NCI-H1092 treated with DMSO at 0.1 percent for 48 hours (cell line): ENCODE results near the gene YWHAE.
"Not testable (repeated sequence)": the region's sequence is repeated elsewhere in the genome, so short reads cannot be mapped to it uniquely, and the experiment has no call there.

Experiments
- DNase-seq: peaks from one replicate; lab custom pipeline; 2025; lab: John Stamatoyannopoulos, UW

Gene YWHAE

DNA sequence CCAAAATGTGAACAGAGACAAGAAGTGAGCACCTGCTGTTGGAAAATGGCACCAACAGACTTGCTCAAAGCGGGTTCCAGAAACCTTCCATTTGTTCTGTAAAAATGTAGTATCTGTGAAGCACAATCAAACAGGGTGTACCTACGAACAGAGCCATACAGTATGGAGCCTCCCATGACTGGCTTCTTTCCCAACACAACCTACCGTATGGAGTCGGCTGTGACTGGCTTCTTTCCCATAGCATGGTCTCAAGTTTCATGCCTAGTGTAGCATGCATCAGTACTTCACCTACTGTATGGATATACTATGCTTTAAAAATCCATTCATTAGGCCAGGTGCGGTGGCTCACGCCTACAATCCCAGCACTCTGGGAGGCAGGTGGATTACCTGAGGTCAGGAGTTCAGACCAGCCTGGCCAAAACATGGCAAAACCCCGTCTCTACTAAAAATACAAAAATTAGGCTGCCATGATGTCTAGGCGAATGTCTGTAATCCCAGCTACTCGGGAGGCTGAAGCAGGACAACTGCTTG lies 26.2 kb downstream of the YWHAE start:
- DNase-seq = no peak

DNA sequence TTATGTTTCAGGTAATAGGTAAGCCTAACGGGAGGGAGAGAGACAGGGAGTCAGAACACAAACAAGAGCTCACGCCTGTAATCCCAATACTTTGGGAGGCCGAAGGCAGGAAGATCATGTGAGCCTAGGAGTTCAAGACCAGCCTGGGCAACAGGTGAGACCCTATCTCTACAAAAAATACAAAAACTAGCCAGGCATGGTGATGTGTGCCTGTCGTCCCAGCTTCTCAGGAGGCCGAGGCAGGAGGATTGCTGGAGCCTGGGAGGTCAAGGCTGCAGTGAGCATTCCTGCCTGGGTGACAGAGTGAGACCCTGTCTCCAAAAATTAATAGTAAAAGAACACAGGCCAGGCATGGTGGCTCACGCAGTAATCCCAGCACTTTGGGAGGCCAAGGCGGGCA lies 27.4 kb downstream of the YWHAE start:
- no peak for DNase-seq

DNA sequence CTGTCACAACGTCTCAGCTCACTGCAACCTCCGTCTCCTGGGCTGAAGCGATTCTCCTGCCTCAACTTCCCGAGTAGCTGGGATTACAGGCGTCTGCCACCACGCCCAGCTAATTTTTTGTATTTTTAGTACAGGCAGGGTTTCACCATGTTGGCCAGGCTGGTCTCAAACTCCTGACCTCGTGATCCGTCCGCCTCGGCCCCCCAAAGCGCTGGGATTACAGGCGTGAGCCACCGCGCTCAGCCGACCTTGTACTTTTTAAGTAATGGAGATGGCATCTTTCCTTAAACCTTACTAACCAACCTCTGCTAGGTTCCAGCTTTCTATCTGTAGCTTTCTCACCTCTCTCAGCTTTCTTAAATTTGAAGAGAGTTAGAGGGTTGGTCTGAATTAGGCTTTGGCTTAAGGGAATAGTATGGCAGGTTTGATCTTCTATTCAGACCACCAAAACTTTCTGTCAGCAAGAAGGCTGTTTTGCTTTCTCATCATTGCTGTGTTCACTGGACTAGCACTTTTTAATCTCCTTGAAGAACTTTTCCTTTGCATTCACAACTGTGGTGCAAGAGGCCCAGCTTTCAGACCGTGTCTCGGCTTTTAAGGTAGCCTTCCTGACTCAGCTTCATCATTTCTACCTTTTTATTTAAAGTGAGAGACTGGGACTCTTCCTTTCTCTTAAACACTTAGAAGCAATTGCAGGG lies 28.0 kb downstream of the YWHAE start:
- no peak for DNase-seq

DNA sequence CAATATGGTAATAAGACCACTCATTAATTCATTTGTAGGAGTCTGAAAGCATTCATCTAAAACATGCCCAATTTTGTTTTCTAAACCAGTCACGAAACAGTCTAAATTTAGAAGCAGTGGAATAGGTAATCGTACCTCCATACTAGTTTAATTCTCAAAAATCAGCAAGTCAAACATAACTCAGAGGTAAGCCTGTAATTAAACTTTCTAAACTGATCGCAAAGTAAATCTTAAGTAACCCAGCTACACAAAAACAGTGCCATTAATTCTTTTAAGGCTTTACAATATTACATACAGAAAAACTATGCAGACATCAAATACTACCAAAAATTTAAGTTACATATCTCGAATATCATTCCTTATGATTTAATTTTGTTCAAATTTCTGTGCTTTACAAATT lies 31.4 kb downstream of the YWHAE start:
- no peak for DNase-seq

DNA sequence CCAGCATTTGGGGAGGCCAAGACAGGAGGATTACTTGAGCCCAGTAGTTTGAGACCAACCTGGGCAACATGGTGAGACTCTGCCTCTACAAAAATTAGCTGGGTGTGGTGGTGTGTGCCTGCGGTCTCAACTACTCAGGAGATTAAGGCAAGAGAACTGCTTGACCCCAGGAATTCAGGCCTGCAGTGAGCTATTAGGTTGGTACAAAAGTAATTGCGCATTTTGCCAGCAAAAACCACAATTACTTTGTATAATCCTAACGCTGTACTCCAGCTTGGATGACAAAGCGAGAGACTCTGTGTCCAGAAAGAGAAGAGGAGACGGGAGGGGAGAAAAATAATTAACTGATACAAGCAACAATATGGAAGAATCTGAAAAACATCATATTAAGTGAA lies 32.7 kb downstream of the YWHAE start:
- DNase-seq = no peak

DNA sequence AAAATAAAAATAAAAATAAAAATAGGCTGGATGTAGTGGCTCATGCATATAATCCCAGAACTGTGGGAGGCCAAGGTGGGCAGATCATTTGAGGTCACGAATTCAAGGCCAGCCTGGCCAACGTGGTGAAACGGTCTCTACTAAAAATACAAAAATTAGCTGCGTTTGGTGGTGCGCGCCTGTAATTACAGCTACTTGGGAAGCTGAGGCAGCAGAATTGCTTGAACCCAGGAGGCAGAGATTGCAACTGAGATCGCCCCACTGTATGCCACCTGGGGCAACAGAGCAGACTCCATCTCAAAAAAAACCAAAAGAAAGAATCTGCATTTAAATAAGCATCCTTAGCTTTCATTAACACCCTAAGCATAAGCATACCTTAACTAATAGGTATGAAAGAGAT lies 33.8 kb downstream of the YWHAE start:
- no peak for DNase-seq

DNA sequence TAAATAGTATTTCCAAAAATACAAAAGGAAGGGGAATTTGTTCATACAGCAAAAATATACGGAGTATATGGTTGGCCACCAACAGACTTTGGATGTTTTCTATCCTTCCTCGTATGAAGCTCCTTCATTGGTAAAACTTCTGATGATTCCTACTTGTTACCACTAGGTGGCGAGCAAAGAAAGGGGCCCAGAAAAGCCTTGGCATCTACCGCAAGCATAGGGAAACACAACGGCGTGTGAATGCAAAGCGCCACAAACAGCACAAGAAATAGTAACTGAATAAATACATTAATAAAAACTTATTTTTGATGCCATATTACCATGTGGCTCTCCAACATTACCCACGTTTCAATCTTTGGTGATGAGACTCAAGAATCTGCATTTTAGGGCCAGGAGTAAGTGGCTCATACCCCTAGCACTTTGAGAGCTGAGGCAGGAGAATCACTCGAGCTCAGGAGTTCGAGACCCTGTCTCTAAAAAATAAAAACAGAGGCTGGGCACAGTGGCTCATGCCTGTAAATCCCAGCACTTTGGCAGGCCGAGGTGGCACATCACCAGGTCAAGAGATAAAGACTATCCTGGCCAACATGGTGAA lies 34.5 kb downstream of the YWHAE start:
- peak; percentile 67 for DNase-seq

DNA sequence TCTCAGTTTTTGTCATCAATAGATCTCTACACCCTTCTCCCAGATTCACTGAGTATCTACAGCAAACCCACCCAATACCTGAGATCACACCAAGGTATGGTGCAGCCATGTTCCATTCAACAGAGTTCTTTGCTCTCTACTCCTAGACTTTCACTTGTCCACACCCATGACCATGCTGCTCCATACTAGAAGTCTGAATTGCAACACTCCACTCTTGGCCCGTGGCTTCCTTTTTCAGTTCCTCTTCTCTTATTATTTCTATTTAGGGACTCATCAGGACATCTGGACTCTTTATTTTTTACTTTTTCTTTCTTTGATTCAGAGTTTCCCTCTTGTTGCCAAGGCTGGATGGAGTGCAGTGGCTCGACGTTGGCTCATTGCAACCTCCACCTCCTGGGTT lies 37.1 kb downstream of the YWHAE start:
- DNase-seq = no peak

DNA sequence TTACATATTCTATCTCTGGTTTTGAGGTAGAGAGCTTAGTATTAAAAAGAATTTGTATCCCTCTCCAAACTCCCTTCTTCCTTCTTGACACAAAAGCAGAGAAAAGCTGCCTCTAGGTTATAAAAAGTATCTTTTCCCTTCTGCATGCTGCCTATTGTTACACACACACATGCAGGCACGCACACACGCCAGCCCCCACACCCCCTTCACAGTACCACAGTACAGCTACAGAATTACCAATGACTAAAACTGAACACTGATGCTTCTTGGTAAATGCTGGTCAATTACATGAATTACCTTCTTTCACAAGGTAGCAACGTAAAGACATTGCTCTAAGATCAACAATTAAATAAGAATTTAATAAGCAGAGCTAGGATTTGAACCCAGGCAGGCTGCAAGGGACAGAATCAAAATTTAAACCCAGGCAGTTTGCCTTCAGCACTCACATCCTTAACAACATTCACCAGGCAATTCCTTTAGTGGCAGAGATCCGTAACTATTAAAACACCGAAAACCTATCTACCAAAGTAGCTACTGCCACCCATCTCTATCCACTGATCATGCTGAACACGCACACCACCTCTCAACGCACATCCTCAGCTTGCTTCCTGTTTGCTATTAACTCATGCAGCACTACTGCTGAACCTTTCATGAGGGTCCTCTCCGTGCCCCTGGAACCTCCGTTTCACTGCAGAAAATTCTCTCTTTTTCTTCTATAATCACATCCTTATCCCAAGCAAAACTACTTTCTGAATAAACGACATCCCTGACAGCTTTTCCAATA lies 37.8 kb downstream of the YWHAE start:
- DNase-seq = no peak

DNA sequence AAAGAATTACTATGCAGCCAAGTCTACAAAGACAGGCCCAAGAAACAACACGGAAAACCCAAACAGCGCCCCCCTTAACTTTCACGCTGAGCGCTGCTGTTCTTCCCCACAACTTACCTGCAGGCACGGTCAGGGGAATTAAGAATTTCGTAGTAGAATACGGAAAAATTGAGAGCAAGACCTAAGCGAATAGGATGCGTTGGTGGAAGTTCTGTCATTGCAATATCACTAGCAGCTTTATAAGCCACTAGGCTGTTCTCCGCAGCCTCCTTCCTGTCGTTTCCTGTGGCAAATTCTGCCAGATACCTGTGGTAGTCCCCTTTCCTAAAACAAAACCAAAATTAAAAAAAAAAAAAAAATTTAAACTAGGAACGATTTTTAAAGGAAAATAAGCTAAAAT lies 39.0 kb downstream of the YWHAE start:
- no peak for DNase-seq

DNA sequence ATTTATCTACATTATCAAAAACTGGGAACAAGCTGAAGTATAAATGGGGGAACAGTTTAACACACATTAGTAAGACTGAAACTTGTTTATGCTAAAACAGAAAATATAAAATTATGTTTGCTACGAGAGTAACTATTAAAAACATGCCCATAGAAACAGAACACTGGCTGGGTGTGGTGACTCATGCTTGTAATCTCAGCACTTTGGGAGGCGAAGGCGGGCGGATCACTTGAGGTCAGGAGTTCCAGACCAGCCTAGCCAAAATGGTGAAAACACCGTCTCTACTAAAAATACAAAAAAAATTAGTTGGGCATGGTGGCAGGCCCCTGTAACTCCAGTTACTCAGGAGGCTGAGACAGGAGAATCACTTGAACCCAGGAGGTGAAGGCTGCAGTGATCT lies 39.7 kb downstream of the YWHAE start:
- not testable (repeated sequence) for DNase-seq

DNA sequence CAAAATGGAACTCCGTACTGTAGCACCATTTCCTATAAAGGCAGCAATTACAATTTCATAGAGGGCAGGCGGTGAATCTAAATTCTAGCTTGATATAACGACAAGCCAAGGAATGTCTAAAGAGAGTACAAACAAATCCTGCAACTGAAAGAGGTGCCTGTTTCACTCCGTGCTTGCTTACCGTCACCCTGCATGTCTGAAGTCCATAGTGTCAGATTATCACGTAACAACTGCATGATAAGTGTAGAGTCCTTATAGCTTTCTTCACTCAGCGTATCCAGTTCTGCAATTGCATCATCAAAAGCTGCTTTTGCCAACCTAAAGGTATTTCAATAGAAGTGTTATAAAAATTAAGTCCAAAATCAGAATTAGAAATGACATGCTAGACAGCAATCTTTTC lies 46.0 kb downstream of the YWHAE start:
- DNase-seq = no peak

DNA sequence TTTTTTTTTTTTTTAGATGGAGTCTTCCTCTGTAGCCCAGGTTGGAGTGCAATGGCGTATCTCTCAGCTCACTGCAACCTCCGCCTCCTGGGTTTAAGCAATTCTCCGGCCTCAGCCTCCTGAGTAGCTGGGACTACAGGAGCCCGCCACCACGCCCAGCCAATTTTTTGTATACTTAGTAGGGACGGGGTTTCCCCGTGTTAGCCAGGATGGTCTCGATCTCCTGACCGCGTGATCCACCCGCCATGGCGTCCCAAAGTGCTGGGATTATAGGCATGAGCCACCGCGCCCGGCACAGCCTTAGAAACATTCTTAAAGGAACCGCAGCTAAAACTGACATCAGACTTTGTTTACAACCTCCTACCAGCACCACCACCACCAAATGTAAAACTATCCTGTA lies 47.5 kb downstream of the YWHAE start:
- not testable (repeated sequence) for DNase-seq

DNA sequence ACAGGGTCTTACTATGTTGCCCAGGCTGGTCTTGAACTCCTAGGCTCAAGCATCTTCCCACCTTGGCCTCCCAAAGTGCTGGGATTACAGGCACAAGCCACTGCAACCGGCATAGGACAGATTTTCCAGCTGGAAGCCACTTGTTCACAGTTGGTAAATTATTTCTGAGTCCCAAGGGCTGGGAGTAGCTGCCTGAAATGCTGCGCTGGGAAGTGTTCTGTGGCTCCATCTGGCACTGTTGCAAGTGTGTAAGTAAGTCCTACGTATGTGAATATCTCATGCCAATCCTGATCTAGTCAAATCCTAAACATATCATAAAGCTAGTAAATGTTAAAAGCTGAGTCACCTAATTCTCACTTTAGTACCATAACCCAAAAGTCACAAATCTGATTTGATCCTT lies 48.1 kb downstream of the YWHAE start:
- DNase-seq = no peak

DNA sequence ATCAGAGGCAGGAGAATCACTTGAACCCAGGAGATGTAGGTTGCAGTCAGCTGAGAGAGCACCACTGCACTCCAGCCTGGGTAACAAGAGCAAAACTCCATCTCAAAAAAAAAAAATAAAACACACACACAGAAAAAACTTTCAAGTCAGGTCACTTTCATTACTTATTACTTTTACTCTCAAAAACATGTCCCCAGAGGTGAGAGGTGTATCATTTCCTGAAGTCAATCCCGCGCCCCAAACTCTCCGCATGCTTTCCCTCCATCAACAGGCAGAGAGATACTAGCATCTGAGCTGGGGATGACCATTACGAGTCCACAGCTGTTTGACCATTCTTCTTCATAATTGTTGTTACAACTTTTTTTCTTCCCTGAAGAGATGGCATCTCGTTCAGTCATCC lies 48.7 kb downstream of the YWHAE start:
- no peak for DNase-seq

DNA sequence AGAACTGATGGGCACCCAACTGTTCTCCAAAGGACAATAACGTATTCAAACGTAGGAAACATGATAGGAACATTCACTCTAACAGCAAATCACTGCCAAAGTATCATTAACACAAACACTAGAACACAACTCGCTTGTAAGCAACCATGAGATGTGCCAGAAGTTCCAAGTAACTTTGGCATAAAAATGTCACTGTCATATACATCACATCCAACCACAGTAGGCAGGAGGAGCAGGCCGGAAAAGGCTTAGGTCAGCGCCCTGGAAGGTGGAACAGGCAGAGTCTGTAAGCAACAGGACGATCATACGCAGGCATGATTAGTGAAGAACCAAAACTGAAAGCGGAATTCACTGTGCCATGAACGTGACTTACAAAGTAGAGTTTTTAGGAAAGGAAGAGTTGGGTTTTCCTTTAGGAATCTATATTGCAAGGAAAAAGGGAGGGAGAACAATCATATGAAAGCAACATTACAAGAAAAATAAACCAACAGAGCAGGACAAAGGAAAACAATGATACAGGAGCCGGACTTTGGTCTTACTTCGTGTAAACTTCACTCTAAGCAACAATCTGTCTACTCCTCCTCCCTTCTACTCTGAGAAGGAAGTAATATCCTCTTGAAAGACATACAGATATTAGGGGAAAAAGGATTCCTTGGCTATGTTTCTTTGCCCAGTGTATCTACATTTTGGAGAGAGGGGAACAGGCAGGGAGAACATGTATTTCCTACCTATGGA lies 52.3 kb downstream of the YWHAE start:
- no peak for DNase-seq

DNA sequence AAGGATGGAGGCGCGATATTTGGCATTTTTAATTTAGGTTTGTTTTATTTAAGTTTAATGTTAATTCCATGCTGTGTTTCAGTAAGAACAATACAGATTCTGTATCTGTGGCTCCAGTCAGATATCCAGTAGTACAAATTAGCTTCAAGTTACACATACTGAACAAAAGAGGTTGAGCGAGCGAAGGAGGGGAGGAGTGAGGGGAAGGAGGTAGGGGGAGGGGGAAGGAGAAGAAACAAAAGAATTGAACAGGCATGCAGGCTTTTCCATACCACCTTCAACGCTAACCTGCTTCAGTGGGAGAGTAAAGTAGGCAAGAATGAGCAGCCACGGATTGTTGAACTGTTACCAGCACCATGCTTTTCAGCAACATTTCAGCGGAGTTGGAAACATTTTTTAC lies 55.5 kb downstream of the YWHAE start:
- DNase-seq = no peak

DNA sequence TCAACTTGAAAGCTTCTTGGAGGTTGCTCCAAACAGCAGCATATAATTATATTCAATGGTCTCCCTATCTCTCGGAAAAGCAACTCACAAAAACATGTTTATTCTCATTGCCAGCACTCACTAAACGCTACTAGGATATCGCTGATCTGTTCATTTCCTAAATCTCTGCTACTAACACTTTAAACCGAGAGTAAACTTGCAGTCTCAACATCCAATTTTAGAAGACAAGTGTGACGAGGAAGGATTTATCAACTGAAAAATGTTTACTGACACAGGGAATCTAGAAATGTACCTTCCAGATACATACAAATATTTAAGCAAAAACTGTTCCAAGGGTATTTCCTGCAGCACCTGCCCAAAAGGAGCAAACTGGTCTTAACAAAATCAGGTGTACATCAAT lies 56.5 kb downstream of the YWHAE start:
- no peak for DNase-seq

DNA sequence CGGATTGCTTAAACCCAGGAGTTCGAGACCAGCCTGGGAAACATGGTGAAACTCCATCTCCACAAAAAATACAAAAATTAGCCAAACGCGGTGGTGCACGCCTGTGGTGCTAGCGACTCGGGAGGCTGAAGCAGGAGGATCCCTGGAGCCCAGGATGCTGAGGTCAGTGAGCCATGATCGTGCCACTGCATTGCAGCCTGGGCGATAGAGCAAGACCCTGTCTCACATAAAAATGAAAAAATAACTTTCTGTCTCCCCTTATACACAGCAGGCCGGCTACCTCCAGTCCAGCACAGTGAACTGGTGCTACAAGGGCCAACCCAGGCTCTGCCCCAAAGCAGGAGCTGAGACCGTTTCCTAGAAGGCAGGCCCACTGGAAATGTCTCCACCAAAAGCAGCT lies 59.7 kb downstream of the YWHAE start:
- no peak for DNase-seq

DNA sequence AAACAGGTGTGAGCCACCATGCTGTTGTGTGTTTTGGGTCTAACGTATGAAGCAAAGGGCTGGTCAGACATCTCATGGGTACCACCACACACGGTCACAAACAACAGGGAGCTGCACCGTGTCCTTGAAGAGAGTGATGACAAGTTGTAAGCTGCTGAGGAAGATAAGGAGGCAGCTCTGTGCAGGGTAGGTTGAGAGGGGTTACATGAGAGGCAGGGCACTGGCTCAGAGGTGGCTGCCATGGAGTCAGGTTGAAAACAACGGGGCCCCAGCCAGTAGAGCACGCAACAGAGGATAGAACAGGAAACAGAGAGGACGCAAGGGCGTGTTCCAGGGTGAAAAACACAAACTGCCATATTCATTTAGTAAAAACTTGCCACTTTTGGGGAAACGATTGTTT lies 68.3 kb downstream of the YWHAE start:
- DNase-seq = no peak

DNA sequence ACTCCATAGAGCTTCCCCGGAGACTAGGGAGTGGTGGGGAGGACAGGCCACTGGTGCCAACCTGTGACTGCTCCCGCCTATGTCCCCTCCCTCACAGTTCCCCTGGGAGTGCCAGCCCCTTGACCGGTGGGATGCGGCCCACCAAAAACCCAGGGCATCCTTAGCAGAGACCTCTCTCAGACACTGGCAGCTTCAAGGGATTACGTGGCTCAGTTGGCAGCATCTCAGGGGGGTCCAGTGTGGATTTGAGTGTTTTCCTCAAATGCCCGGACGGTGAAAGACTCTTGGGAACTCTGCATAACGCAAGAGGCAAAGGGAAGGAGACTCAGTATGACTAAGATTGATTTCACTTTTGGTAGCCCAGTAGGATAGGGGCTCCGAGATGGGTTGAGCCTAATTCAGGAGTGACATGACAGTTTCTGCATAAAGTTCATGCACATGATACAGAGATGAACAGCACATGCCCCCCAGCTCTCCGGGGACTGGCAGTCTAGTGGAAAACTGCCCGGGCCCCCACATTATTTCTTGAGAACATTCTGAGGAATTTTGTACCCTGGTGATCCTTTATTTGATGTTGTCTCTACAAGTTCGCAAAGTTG lies 70.2 kb downstream of the YWHAE start:
- no peak for DNase-seq

DNA sequence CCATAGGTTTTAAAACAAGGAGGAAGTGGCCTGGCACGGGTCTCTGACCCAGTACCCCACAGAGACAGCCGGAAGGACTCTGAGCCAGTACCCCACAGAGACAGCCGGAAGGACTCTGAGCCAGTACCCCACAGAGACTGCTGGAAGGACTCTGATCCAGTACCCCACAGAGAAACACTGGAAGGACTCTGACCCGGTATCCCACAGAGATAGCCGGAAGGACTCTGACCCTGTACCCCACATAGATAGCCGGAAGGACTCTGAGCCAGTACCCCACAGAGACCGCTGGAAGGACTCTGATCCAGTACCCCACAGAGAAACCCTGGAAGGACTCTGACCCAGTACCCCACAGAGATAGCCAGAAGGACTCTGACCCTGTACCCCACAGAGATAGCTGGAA lies 71.6 kb downstream of the YWHAE start:
- DNase-seq = no peak
